Daoy (cell line): ENCODE measurements around the gene FAM9C. TPM values are rescaled to one million over a fixed set of nuclear protein-coding genes. Genes with fewer than 3 reads are reported as not detected.
A peak's percentile ranks its signal among the peaks of the same experiment; 100 is the strongest.
"Not testable (repeated sequence)": the region's sequence is repeated elsewhere in the genome, so short reads cannot be mapped to it uniquely, and the experiment has no call there.

Experiments used
- DNase-seq: peaks from one replicate; pipeline ENCODE4 v3.0.0-alpha.2; 2015; ENCODE audit warnings: low read depth
- total RNA-seq: library from RNA; depleted of rRNA; stranded (reverse); fragments of >200 nt; shearing (Covaris generic); gene quantifications from 2 replicates; pipeline ENCODE4 v1.2.3, GENCODE V29; 2014

Gene FAM9C
- total RNA-seq, 1 experiment from 2014 or later, result not detected

DNA sequence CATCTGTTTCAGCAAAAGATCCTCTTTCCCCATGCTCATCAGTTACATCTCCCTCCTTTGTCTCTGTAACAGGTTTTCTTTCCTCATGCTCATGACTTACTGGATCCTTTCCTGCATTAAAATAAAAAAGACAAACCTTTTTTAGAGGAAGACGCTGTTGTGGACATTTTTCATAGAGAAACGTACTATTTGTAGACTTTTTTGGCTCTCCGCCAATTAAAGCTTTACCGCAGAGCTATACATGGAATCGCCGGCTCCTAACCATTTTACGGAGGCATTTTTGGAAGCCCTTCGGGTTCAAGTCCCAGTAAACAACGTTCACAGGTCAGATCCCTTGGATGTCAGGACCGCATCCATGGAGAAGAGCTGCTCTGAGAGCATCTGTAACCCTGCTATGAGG, 1.3 kb downstream of the FAM9C start:
- DNase-seq, result no peak

DNA sequence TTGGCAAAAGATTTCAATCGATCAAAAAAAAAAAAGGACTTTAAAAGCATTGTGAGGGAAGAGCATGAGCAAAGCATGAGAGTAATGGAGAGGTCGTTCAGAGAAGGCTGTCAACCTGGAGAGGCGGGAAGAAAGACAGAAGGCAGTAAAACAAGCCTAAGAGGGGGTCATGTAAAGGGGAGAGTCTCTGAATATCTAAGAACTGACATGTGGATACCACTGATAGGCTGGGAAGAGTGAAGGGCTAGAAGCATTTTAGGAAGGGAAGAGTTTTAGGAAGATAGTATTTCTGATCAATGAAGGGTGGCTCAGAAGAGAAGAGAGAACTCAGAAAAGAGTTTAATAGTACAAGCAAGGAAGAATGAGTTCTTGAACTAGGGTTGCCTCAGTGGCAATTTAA, 7.5 kb downstream of the FAM9C start:
- no peak for DNase-seq

DNA sequence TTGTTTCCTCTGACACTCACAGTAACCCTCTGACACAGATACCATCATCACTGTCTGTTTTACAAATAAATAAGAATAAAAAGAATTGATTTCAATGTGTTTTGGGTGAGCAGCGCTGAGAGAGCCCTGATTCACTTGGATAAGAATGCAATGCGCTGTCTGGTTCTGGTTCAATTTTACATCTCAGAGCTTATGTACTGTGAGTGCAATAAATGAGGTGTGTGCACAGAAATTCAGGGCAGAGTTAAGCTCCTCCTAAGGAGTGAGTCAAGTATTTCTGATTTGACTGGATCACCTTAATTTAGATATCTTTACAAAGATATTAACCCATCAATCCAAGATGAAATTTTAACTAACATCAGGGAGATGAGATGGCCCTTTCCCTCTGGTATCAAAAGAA, 11.2 kb downstream of the FAM9C start:
- no peak for DNase-seq

DNA sequence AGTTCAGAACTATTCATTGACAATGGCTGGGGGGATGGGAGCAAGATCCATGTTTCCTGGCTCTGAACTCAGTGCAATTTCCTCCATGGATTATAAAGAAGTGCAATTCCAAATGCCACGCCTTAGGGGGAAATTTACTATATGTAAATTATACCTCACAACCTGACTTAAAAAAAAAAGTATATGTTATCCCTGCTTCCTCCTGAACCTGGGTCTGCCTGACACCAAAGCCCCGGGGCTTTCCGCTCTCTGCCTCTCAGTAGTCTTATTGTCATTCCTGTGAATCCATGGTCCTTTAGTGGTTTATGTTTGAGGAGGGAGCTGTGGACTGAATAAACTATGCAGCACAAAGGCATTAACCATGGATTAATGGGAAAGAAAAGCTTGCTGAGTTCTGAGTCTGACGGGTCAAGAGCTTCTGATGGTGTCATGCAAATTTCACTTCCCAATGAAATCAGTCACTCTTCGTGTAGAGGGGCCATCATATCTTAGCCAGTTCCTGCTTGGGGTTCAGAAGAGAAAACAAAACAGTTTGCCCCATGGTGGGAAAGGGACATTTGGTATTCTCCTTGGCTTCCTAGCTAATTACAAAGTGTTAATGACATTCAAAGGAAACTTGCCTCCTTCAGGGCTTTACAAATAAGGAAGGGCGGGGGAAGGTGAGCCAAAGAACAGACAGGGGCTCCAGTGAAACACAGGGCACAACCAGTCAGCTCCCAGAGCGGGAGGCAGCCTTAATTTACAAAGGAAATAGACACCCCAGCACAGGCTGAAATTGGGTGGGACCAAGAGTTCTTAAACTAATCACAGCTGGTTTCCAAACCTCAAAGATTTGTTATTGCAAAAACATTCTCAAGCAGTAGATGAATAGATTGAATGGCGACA, 14.3 kb downstream of the FAM9C start:
- DNase-seq, result peak; percentile 7

DNA sequence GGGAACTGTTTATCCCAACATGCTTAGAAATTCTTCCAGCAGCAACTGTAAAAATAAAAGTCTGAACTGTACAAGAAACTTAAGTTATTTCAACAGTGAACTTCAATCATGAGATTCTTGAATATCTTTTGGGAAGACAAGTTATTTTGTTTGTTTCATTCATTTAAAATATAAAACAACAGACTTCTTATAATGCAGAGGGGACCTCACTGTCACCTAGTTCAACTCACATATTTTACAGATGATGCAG, 14.9 kb downstream of the FAM9C start:
- DNase-seq, result no peak

DNA sequence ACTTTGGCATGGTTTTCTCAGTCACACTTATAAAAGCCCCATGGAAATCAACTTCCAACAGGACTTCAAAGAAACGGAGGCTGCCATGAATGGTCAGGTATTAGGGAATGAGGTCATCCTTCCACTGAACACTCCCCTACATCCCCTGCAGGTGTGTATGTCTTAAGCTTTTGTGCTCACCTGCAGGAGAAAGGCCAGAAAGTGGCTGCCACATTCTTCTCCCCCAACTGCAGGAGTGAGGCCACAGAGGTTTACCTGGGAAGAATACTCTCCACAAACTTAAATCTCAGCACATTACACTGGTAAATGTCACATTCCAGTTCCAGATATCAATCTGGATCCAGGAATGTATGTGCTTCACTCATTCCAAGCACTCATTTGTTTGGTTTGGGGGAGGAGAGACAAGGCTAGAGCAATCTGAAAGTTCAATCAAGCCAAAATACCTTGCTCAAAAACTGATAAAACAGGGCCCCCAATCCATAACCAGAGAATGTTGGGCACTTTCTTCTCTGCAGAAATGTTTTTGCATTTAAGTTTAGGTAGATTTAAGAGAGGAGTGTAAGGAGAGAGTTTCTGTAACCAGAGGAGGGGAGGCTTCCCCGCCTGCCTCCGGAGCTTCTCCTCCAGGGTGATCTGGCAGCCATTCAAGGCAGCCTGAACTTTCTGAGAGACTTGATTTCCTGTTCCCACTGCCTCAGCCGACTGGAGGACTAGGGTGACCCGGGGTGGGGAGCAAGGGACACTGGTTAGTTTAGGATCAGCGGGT, 15.4 kb downstream of the FAM9C start:
- peak; percentile 50 for DNase-seq

DNA sequence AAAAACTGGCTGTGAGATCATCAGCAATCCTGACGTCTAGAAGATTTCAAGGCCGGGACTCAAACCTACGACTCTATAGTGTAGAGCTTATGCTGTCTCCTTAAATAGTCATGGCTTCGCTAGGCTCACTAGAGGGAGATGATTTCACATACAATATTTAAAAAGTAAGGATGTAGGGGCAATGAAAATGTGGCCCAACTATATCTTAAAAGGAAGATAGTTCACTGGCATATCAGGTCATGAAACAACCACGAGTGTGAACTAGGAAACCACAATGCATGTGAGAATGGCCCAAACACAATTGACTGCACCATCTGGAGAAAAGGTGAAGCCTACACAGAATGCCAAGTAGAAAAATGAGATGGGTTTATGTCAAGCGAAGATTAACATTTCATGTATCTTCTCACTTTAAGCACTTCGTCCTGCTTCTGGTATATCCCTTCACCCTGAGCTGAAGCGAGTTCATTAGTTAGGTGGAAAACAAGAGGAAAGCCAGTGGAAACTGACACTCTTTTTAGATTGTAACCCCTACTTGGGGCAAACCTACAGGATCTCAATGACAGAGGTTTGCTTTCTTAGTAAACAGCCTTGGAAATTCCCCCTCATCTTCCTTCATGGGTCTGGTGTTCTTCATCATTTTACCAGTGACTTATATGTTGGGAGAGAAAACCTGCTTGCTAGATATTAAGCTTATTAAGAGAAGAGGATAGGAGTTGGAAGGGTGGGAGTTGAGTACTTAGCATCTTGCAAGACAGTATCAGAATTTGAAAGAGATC, 17.4 kb downstream of the FAM9C start:
- no peak for DNase-seq

DNA sequence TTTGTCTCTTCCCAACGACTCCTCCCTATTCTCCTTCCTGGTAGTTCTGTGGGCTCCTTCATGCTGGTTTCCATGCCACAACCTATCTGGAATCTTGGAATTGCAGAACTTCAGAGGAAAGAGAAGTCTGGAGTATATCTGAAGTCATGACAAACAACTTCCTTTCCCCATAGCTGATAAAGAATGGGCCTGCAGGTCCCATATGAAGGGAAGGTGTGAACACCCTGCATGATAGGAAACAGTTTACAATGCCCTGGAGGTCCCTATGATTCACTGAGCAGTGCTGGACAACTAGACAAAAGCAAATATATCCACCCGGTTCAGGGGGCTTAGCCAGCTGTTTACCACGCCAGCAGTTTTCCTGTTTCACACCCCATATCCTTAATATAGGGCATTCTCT, 19.4 kb downstream of the FAM9C start:
- DNase-seq, result no peak

DNA sequence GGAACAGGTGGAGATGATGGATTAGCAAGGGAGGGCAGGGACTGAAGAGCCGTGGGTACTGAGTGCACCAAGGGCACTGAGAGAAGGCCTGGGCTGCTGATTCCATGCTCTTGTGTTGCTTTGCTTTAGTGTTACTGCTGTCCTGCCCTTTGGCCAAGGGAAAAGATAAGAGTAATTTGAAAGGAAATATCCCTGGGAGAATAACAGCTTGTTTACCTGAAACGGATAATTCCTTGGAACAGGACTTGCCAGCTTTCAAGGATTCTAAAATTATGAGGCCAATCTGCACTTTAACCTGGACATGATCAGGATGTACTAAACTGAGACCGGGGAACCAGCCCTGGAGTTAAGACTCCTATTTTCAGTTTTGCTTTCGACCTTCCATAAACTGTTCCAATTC, 20.4 kb downstream of the FAM9C start:
- DNase-seq, result no peak

DNA sequence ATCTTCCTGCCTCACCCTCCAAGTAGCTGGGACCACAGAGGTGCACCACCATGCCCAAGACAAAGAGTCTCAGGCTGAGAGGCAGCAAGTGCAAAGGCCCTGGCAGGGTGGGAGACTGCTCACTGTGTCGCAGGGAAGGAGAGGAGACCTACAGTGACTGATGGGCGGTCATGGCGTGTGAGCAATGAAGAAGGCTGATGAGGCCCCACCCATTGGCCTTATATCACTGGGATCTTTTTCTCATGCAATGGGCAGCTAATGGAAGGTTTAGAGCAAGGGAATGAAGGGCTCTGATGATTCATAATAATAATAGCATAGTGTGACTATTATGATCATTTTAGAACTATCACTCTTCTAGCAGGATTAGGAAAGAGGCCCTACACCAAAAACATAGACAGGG, 20.9 kb downstream of the FAM9C start:
- no peak for DNase-seq

DNA sequence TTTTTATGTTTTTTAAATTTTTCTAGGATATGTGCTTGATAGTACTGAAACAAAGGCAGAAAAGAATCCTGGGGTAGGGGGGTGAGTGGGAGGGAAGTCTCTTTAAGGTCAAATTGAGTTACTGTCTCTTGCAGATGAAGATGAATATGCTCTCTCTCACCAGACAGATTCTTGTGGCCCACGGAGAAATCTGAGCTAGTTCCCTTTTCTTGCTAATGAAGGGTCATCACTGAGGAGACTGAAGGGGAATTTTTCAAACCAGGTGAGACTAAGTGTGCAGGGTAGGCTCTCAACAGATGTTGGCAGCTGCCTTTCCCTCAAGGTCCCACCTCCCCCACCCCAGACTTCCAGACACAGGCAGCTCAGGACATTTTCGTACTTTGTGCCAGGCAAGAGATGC, 21.5 kb downstream of the FAM9C start:
- no peak for DNase-seq

DNA sequence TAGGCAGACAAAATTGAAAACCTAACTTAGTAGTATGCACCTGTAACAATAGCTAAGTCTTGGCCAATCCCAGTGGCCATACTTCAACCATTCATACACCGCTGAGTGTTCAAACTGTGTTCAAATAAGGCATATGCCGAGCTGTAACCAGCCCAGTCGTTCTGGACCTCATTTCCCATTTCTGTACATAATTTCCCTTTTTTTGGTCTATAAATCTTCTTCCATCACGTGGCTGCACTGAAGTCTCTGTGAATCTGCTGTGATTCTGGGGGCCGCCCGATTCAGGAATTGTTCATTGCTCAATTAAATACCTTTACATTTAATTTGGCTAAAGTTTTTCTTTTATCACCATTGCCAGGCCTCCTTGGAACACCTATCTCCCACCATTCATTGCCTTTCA, 27.7 kb downstream of the FAM9C start:
- not testable (repeated sequence) for DNase-seq

DNA sequence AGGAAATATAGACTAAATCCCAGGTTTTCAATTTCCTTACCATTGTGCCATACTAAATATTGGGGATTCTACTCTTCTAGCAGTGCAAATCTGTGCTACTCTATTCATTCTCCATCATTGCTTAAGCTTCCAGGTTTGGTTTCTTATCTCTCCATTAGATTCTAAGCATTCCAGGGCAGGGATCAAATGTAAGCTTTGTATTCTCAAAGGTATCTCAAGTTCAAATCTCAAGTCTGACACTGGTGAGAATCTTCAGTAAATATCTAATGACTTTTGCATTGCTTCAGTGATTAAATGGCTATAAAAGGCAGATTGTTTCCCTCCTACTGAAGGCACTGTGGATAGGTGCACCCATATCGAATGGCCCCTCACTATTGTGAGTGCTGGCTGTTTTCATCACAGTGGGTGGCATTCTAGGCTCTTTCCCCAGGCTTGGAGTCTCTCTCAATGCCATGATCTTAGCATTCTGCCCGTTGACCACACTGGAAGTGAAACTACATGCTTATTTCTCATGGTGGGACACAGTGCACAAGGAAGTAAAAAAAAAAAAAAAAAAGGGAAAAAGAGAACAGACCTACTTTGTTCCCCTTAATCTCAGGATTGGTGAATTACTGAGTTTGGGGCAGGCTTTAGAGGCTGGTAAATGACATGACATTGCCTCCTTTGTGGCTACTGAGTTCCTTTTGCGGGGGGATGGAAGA, 28.7 kb downstream of the FAM9C start:
- no peak for DNase-seq

DNA sequence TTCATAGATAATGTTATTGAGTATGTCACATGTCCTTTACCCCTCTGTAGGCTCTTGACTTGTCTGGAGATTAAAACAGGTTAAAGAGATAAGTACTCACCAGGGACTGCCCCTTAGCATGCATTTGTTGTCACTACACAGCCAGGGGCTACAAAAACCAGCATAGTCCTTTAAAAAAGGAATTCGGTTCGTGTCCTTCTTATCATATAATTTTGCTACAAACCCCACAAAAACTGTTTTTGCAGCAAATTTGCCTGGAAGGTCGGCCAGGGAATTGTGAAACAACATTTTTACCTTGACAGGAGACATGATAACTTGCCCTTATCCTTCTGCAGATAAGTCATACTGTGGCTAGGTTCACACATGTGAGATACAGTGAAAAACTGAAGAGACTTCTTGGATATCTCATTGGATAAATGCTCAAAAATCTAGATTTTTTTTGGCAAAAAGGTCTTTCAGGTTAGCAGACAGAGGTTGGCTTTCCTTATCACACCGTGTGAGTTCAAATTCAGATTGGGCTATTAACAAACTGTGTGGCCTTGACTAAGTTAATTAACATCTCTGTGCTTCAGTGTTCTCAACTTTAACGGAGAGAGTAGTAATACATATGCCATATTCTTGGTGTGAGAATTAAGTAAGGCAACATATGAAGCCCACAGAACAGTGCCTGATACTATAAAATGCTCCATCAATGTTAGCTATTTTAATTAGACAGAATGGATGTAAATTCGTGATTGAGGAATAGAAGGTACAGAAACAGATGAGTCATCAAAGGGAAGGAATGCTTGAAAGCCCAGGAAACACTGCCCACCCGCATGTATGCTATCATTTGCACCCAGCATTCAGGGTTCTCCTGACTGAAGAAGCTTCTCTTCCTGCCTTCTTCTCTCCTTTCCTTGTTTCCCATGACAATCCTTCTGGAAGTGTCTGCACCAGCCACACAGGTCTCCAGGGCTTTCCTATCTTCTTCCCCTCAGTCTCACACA, 30.0 kb downstream of the FAM9C start:
- no peak for DNase-seq

DNA sequence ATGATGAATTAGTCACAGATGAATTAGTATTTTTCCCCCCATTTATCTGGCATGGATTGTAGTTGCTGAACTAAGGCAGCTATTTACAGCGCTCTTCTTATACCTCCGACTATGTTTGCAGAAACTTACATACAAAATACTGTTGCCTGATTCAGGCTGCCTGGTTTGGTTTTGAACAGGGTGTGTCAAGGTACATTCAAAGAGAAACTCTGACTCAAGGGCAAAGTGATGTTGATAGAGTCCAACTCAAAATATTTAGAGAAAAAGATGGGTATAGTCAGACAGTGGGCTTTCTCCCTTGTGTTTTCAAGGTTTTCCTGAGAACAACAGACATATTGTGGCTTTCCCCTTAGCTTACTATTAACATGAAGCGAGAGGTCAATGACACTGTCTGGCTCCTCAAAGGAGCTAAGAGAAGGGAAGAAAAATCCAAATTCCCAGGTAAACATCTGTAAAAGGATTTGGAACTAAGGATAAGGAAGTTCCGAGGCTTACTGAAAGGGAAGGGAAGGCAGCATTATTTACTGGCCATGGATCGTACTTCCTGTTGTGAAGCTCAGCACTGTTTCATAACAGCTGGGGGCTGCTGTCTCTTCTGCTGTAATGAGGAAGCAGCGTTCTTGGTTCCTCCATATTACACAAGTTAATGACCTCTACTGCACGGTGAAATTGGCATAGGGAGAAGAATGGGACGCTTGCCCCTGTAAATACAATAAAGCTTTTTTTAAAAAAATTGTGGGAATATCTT, 30.9 kb downstream of the FAM9C start:
- no peak for DNase-seq

DNA sequence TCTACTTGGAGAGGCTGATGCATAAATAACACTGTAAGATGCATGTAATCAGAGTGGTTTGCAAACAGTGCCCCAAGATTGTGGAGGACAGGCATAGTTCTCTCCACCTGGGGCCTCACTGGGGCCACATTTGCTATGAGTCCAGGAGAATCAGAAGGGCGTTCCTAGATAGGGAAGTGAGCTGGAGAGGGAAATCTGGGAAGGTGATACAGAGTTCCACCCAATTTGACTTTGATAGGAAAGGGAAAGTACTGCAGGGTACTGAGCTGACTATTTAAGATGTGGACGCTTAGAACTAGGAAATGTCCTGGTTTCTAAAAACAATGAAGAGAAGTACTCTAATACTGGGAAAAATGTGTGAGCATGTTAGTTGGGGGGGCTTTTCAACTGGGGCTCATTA, 33.9 kb downstream of the FAM9C start:
- DNase-seq, result no peak

DNA sequence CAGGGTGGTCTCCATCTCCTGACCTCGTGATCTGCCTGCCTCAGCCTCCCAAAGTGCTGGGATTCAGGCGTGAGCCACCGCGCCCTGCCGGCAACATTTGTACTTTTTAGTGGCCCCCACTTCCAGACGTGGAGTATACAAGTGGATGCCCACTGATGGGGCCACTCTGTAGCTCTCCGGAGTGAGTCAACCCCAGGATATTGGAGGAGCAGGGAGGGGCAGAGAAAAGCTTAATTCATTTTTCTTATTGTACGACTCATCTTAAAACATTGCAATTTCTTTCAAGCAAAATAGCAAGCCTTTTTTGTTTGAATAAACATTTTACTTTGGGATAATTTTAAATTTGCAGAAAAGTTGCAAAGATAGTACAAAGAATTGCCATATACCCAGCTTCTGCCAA, 34.6 kb downstream of the FAM9C start:
- DNase-seq, result no peak

DNA sequence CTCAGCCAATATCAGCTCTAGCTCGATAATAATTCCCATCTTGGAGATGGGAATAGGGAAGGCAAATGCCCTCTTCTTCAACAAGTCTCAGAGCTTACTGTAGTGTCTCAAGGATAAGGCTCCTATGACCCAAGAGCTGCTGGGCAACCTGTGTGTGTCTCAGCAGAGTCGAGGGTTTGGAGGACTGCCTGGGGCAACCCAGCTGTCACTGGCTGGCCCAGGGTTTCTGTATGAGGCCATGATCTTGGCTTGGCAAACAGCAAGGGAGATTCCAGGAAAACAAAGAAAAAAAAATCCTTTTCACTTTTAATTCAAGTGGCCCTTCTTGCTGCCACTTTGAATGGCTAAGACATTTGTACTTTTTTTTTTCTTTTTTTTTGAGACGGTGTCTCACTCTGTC, 35.1 kb downstream of the FAM9C start:
- DNase-seq, result no peak

DNA sequence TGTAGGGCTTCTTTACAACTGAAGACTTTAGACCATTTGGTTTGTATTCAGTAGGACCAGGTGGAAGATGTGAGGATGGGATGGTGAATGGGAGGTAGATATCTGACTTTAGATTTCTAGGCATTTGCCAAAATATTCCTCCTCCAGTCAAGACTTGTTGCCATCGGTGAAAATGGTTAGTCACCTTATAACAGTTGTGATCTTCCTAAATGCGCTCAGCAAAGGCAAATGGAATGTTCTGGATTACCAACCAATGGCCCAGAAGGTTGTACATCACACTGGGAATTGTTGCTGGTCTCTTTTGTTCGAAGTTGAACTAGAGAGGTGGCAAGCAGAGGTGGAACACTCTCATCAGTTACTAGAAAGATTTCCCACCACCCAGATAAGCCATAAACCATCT, 35.6 kb downstream of the FAM9C start:
- no peak for DNase-seq

DNA sequence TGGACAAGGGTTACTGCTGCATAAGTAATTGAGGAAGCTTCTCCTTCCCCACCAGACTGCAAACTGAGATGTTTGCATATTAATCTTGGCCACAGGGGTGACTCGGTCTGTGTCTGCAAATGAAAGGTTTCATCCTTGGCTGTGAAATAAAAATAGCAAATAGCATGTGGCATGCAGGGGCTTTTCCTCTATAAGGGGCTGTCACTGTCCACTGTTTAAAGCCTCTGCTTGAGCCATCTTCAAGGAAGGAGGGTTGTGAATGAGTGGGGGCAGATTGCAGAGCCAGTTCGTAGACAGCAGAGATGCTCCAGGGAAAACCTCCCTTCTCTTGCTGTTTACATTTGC, 36.3 kb downstream of the FAM9C start:
- no peak for DNase-seq
